Activated CD8-positive, alpha-beta T cell treated with anti-CD3 and anti-CD28 coated beads for 36 hours (primary cell): Measurements from ENCODE around the gene ACADSB. TPM values are rescaled to one million over a fixed set of nuclear protein-coding genes. Genes with fewer than 3 reads are reported as not detected.

ENCODE experiments used
- ATAC-seq: fragments of 200-7000 bp; cut with Tn5 transposase; one replicate; pipeline ENCODE4 v1.10.0; 2021; ENCODE audit warnings: mild to moderate bottlenecking, moderate library complexity
- CTCF ChIA-PET: fragments of 350-600 bp; sonication (Branson Sonifier 250); formaldehyde crosslinking; loops from one replicate; lab custom pipeline; 2021; ENCODE audit warnings: antibody characterized with exemption; lab: Charles Lee
- POLR2A ChIA-PET: fragments of 350-600 bp; sonication (Branson Sonifier 250); formaldehyde crosslinking; loops from one replicate; lab custom pipeline; 2021; ENCODE audit warnings: antibody characterized with exemption; lab: Charles Lee
- DNase-seq: peaks from one replicate; pipeline ENCODE4 v3.0.0-alpha.2; 2020
- H3K27ac Mint-ChIP-seq: one replicate; pipeline ENCODE4 v1.8.0; 2021; ENCODE audit warnings: mild to moderate bottlenecking, mixed read lengths
- H3K27me3 Mint-ChIP-seq: one replicate; pipeline ENCODE4 v1.8.0; 2021; ENCODE audit warnings: mixed read lengths
- H3K36me3 Mint-ChIP-seq: one replicate; pipeline ENCODE4 v1.8.0; 2021; ENCODE audit warnings: low read depth, mixed read lengths
- H3K4me1 Mint-ChIP-seq: one replicate; pipeline ENCODE4 v1.8.0; 2021; ENCODE audit warnings: low read depth, mixed read lengths
- H3K4me3 Mint-ChIP-seq: one replicate; pipeline ENCODE4 v1.8.0; 2021; ENCODE audit warnings: mild to moderate bottlenecking, moderate library complexity, mixed read lengths
- H3K9me3 Mint-ChIP-seq: one replicate; pipeline ENCODE4 v1.8.0; 2021; ENCODE audit warnings: mixed read lengths
- intact Hi-C: fragments of 100-400 bp; cut with micrococcal nuclease; formaldehyde crosslinking; loops from one replicate; pipeline ENCODE4 v1.10.0; 2022
- total RNA-seq, 2 experiments: library from RNA; stranded (reverse); gene quantifications; one replicate each; pipeline ENCODE4 v1.2.3, GENCODE V29; 2021
- TF ChIP-seq, protein P1 (sequence below): fragments of 200-600 bp; IDR thresholded peaks from one replicate; pipeline ENCODE4 v1.8.0; 2022; ENCODE audit warnings: antibody characterized with exemption, mild to moderate bottlenecking

The ACADSB gene
- total RNA-seq, 2 experiments from 2014 or later, result 19.7 to 20.7 TPM

DNA sequence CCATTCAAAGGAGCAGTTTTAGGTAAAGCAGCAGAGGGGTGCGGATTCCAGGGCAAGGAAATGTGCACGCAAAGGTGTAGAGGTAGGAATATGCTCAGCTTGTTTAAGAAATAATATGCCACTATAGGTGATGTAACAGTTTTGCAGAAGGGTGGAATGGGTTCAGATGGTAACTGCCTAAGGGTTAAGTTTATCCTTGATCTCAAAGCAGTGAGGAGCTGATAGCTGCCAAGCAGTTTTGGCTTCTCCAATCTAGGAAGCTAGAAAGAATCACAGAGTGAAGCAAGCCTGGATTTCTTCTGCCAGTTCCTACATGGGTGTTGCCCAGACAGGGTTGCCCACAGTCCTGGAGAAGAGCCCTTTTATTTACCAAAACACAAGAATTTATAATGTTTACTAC, 6.0 kb downstream of the ACADSB start:
- ChIA-PET CTCF (interaction anchor here (1.0 to 1.1 kb wide), 2 partner anchors 28 to 119 kb away, joined by 3 read pairs; no protein-coding TSS in a partner anchor), POLR2A (interaction anchor here (1.1 kb wide), 1 partner anchor 13 kb away, joined by 3 read pairs; no protein-coding TSS in a partner anchor)
- no peaks in the 10 kb centered on the region for H3K9me3 Mint-ChIP-seq
- H3K27me3 Mint-ChIP-seq, result no peaks in the 10 kb centered on the region
- peaks cover 13% of the 10 kb centered on the region for H3K4me1 Mint-ChIP-seq
- TF ChIP-seq, protein P1, sequence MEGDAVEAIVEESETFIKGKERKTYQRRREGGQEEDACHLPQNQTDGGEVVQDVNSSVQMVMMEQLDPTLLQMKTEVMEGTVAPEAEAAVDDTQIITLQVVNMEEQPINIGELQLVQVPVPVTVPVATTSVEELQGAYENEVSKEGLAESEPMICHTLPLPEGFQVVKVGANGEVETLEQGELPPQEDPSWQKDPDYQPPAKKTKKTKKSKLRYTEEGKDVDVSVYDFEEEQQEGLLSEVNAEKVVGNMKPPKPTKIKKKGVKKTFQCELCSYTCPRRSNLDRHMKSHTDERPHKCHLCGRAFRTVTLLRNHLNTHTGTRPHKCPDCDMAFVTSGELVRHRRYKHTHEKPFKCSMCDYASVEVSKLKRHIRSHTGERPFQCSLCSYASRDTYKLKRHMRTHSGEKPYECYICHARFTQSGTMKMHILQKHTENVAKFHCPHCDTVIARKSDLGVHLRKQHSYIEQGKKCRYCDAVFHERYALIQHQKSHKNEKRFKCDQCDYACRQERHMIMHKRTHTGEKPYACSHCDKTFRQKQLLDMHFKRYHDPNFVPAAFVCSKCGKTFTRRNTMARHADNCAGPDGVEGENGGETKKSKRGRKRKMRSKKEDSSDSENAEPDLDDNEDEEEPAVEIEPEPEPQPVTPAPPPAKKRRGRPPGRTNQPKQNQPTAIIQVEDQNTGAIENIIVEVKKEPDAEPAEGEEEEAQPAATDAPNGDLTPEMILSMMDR, result no peak
- DNase-seq, result no peak
- H3K4me3 Mint-ChIP-seq, result no peak overlapping the region
- H3K36me3 Mint-ChIP-seq, result peaks cover 11% of the 10 kb centered on the region
- ATAC-seq, result no peak
- no peak overlapping the region for H3K27ac Mint-ChIP-seq
- intact Hi-C loops, result no loop called here

DNA sequence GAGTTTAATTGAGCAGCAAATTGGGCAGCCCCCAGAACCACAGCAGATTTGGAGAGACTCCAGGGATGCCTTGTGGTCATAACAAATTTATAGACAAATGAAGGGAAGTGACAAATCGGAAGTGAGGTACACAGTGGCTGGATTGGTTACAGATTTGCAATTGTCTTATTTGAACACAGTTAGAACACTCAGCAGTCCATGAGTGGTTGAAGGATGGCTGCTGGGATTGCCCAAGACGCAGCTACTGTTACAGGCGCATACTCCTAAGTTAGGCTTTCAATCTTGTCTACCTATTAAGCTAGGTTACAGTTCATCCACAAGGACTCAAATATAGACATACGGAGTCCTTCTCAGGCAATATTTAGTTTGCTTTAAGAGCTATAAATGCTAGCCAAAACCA, 7.4 kb downstream of the ACADSB start:
- DNase-seq, result no peak
- Mint-ChIP-seq H3K27ac (no peak overlapping the region), H3K27me3 (no peaks in the 10 kb centered on the region), H3K36me3 (peaks cover 11% of the 10 kb centered on the region), H3K4me1 (peaks cover 2% of the 10 kb centered on the region), H3K4me3 (no peak overlapping the region), H3K9me3 (no peaks in the 10 kb centered on the region)
- TF ChIP-seq, protein P1, result no peak
- intact Hi-C loops, result no loop called here
- ATAC-seq, result no peak
- ChIA-PET POLR2A (no interaction called here), CTCF (no interaction called here)

DNA sequence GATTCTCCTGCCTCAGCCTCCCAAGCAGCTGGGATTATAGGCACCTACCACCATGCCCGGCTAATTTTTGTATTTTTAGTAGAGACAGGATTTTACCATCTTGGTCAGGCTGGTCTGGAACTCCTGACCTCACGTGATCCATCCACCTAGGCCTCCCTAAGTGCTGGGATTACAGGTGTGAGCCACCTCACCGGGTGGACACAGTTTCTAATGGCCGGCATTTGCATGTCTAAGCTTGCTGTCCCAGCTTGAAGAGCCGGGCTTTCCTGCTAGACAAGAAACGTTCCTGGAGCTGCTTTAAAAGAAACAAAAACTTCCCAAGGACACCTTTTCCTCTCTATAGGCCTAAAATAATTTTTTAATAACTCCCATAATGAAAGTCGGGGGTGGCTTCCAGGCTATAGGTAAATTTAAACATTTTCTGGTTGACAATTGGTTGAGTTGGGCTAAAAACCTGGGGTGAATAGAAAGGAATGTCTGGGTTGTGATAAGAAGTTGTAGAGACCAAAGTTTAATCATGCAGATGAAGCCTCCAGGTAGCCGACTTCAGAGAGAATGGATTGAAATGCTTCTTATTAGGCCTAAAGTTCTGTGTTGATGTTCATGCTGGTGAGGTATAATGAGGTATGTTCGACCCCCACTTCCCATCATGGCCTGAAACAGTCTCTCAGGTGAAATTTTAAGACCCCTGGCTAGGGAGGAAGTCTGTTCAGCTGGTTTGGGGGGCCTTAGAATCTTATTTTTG, 8.8 kb downstream of the ACADSB start:
- intact Hi-C loops, result no loop called here
- ATAC-seq, result no peak
- no peaks in the 10 kb centered on the region for H3K27me3 Mint-ChIP-seq

DNA sequence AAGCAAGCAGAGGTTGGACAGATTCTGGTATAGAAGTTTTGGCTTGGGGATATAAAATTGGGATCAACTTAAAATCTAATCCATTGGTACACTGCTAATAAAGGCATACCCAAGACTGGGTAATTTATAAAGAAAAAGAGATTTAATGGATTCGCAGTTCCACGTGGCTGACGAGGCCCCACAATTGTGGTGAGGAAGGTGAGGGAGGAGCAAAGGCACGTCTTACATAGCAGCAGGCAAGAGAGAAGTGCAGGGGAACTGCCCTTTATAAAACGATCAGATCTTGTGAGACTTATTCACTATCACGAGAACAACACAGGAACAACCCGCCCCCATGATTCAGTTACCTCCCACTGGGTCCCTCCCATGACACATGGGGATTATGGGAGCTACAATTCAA, 9.7 kb downstream of the ACADSB start:
- no peaks in the 10 kb centered on the region for H3K27me3 Mint-ChIP-seq
- no peaks in the 10 kb centered on the region for H3K9me3 Mint-ChIP-seq
- H3K27ac Mint-ChIP-seq, result no peak overlapping the region
- TF ChIP-seq, protein P1, result no peak
- ChIA-PET CTCF (interaction anchor here (1.5 kb wide), 1 partner anchor 39 kb away, joined by 3 read pairs; the partner anchor contains the start of gene PSTK), POLR2A (no interaction called here)
- intact Hi-C loops, result no loop called here
- peaks cover 2% of the 10 kb centered on the region for H3K4me1 Mint-ChIP-seq
- H3K4me3 Mint-ChIP-seq, result no peak overlapping the region
- DNase-seq (no peak), ATAC-seq (no peak)
- no peaks in the 10 kb centered on the region for H3K36me3 Mint-ChIP-seq

More for the DNA sequence above, 8.8 kb downstream of the ACADSB start:
- TF ChIP-seq, protein P1, result no peak
- Mint-ChIP-seq H3K36me3 (peaks cover 3% of the 10 kb centered on the region), H3K27ac (no peak overlapping the region), H3K4me3 (no peak overlapping the region), H3K9me3 (no peaks in the 10 kb centered on the region), H3K4me1 (peaks cover 2% of the 10 kb centered on the region)
- ChIA-PET CTCF (interaction anchor here (1.5 kb wide), 1 partner anchor 38 kb away, joined by 3 read pairs; the partner anchor contains the start of gene PSTK), POLR2A (no interaction called here)
- DNase-seq, result no peak

DNA sequence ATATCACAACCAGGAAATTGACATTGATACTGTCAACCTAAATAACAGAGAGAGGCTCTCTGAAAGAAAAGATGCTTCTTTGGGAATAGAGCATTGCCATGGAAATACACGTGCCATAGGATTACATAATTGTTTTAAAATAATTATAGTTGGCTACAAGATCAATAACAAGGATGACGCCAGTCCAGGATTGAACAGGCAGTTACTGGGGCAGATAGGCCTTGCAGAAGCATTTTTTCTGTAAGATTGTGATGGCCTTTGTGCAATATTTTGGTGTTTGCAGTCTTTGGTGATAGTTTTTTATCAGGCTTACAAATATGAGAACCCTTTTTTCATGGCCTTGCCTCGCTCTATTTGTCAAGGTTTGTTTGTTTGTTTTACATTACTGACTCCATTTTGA, 10.5 kb downstream of the ACADSB start:
- H3K9me3 Mint-ChIP-seq, result no peaks in the 10 kb centered on the region
- ATAC-seq (no peak), DNase-seq (no peak)
- TF ChIP-seq, protein P1, result no peak
- H3K27ac Mint-ChIP-seq, result no peak overlapping the region
- no peaks in the 10 kb centered on the region for H3K4me1 Mint-ChIP-seq
- H3K4me3 Mint-ChIP-seq, result no peak overlapping the region
- ChIA-PET CTCF (no interaction called here), POLR2A (no interaction called here)
- no peaks in the 10 kb centered on the region for H3K27me3 Mint-ChIP-seq
- intact Hi-C loops, result no loop called here
- no peaks in the 10 kb centered on the region for H3K36me3 Mint-ChIP-seq
